LNCAP (cell line): ENCODE measurements around the gene FRMPD3.

Experiments
- TF ChIP-seq, protein P1 (sequence below): fragments of 450-650 bp; IDR thresholded peaks from 2 replicates; pipeline ENCODE4 v1.5.1; 2017; ENCODE audit warnings: mild to moderate bottlenecking

The FRMPD3 gene

GRCh38 chrX:107457289-107457688 is 7.8 kb downstream of the FRMPD3 start:
- TF ChIP-seq, protein P1, sequence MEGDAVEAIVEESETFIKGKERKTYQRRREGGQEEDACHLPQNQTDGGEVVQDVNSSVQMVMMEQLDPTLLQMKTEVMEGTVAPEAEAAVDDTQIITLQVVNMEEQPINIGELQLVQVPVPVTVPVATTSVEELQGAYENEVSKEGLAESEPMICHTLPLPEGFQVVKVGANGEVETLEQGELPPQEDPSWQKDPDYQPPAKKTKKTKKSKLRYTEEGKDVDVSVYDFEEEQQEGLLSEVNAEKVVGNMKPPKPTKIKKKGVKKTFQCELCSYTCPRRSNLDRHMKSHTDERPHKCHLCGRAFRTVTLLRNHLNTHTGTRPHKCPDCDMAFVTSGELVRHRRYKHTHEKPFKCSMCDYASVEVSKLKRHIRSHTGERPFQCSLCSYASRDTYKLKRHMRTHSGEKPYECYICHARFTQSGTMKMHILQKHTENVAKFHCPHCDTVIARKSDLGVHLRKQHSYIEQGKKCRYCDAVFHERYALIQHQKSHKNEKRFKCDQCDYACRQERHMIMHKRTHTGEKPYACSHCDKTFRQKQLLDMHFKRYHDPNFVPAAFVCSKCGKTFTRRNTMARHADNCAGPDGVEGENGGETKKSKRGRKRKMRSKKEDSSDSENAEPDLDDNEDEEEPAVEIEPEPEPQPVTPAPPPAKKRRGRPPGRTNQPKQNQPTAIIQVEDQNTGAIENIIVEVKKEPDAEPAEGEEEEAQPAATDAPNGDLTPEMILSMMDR: no peak

DNA sequence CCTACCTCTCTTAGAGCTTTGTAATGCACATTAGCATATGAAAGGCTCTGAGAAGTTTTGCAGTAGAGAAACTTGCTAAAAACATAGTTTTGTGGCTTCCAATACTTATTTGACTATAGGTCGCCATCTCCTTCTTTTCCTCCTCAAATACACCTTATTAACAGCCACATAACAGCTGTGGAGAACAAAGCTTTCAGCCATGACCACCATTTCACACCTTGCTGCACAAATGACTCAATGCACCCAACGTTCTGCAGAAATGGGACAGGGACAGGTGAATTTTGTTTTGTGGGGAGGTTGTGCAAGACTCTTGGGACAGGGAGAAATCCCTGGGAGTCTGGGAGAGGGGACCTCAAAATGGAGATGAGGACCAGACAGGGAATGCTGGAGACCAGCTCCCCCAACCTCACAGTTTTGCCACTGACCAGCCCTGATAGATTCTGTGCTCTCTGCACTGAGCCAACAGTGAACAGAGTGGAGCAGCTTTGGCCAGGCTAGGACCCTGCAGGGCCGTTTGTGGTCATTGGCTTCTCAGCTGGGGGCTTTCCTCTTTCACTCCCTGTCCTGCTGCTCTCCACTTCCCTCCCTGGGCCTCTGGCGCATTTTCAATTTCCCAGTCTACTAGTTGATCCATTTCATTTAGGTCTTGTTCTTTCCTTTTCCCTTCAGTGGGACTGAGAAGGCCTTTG is 16.6 kb downstream of the FRMPD3 start:
- TF ChIP-seq, protein P1: no peak

DNA sequence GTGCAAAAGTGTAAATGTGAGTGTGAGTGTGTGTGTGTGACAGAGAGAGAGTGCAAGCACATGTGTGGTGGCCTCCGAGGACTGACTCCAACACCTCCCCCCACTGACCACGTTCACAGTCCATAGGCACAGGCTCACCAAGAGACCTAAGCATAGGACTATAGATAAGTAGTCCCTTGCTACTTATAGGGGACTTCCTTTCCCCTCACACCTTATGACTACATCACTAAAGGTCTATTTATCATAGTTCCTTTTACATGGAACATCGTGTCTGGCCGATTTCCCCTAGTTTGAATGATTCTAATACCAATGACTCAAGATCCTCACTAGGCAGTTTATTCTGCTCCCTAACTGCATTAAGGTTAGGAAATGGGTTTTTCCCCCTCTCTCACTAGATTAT is 17.8 kb downstream of the FRMPD3 start:
- TF ChIP-seq, protein P1: no peak

GRCh38 chrX:107470198-107470597 is 20.7 kb downstream of the FRMPD3 start:
- TF ChIP-seq, protein P1: no peak

GRCh38 chrX:107470971-107471370 is 21.5 kb downstream of the FRMPD3 start:
- TF ChIP-seq, protein P1: no peak

GRCh38 chrX:107477406-107477805 is 28.0 kb downstream of the FRMPD3 start:
- TF ChIP-seq, protein P1: no peak

- TF ChIP-seq, protein P1: no peak
These were observed 30.8 kb downstream of the FRMPD3 start for GRCh38 chrX:107480272-107480671.

GRCh38 chrX:107482046-107482445 is 32.6 kb downstream of the FRMPD3 start:
- TF ChIP-seq, protein P1: no peak
